Ectodermal cell (in vitro differentiated cells): ENCODE results near the gene TAF5. TPM values are rescaled to one million over a fixed set of nuclear protein-coding genes. Genes with fewer than 3 reads are reported as not detected.
"Not testable (repeated sequence)": the region's sequence is repeated elsewhere in the genome, so short reads cannot be mapped to it uniquely, and the experiment has no call there.

Experiments
- H3K27ac ChIP-seq: 2 replicates; pipeline ENCODE4 v1.7.0; 2013; ENCODE audit warnings: mild to moderate bottlenecking, low read depth, low read length; ENCODE audit not compliant: insufficient read depth, poor library complexity, severe bottlenecking
- H3K27me3 ChIP-seq: 2 replicates; pipeline ENCODE4 v1.7.0; 2013; ENCODE audit warnings: mild to moderate bottlenecking, low read length; ENCODE audit not compliant: insufficient read depth, control insufficient read depth, poor library complexity, severe bottlenecking
- H3K36me3 ChIP-seq: one replicate; pipeline ENCODE4 v1.7.0; 2013; ENCODE audit warnings: low read length; ENCODE audit not compliant: control insufficient read depth, insufficient read depth
- H3K4me1 ChIP-seq: one replicate; pipeline ENCODE4 v1.7.0; 2013; ENCODE audit warnings: low read length; ENCODE audit not compliant: control insufficient read depth, insufficient read depth
- H3K4me3 ChIP-seq: 2 replicates; pipeline ENCODE4 v1.7.0; 2013; ENCODE audit warnings: low read depth, low read length, control low read depth; ENCODE audit not compliant: insufficient read depth
- H3K9me3 ChIP-seq: 2 replicates; pipeline ENCODE4 v1.7.0; 2013; ENCODE audit warnings: mild to moderate bottlenecking, low read length, moderate library complexity; ENCODE audit not compliant: control insufficient read depth
- WGBS, 2 experiments: methylation state at CpG; one replicate each; pipeline ENCODE4 v1.1.7; 2013; ENCODE audit warnings: missing lambda C conversion rate in 2 of 2; 5-methylcytosine and 5-hydroxymethylcytosine counted together
- polyA plus RNA-seq, 4 experiments: library from polyadenylated mRNA; stranded (reverse); fragments of 50-300 nt; gene quantifications; one replicate each; pipeline ENCODE4 v1.2.3, GENCODE V29; 2013

TAF5 gene
- 16.0 TPM for polyA plus RNA-seq (2013, experiment 1 of 4)
- polyA plus RNA-seq (2013, experiment 2 of 4) = 12.3 TPM
- polyA plus RNA-seq (2013, experiment 3 of 4) = 10.1 TPM
- polyA plus RNA-seq (2013, experiment 4 of 4) = 10.9 TPM

- Histone ChIP-seq H3K27me3 (no peaks in the 10 kb centered on the region), H3K36me3 (no peaks in the 10 kb centered on the region), H3K4me3 (peak within 1 kb of the TSS; percentile 83), H3K27ac (peak within 1 kb of the TSS; percentile 18), H3K4me1 (peaks cover 3% of the 10 kb centered on the region), H3K9me3 (no peaks in the 10 kb centered on the region)
- WGBS, 2 experiments = 0% methylated on average over 81 of the region's 81 CpGs
Measured at GRCh38 chr10:103367782-103368518, at the start of gene TAF5. TAF5 (plus strand) TSS chr10:103367976; CDS start chr10:103367990, 14 bp downstream.

- H3K36me3 ChIP-seq = peaks cover 38% of the 10 kb centered on the region
- no peaks in the 10 kb centered on the region for H3K9me3 ChIP-seq
- no peaks in the 10 kb centered on the region for H3K4me1 ChIP-seq
- no peak overlapping the region for H3K27ac ChIP-seq
- H3K27me3 ChIP-seq = no peaks in the 10 kb centered on the region
- 96% methylated on average over 7 of the region's 7 CpGs for WGBS, 2 experiments
- H3K4me3 ChIP-seq = no peak overlapping the region
Measured at GRCh38 chr10:103327906-103328305, 39.9 kb upstream of the TAF5 start.

GRCh38 chr10:103333934-103334520, 33.7 kb upstream of the TAF5 start:
- WGBS, 2 experiments = no CpG with 5 or more reads among the region's 2 CpGs
- H3K4me1 ChIP-seq = no peaks in the 10 kb centered on the region
- H3K9me3 ChIP-seq = no peaks in the 10 kb centered on the region
- H3K36me3 ChIP-seq = peaks cover 36% of the 10 kb centered on the region
- no peaks in the 10 kb centered on the region for H3K27me3 ChIP-seq
- H3K27ac ChIP-seq = no peak overlapping the region
- no peak overlapping the region for H3K4me3 ChIP-seq

GRCh38 chr10:103334567-103334966, 33.2 kb upstream of the TAF5 start:
- Histone ChIP-seq H3K9me3 (no peaks in the 10 kb centered on the region), H3K36me3 (peaks cover 41% of the 10 kb centered on the region), H3K4me3 (no peak overlapping the region), H3K4me1 (no peaks in the 10 kb centered on the region), H3K27me3 (no peaks in the 10 kb centered on the region), H3K27ac (no peak overlapping the region)

GRCh38 chr10:103336370-103336769, 31.4 kb upstream of the TAF5 start:
- Histone ChIP-seq H3K4me3 (no peak overlapping the region), H3K36me3 (peaks cover 32% of the 10 kb centered on the region), H3K9me3 (no peaks in the 10 kb centered on the region), H3K27me3 (no peaks in the 10 kb centered on the region), H3K27ac (no peak overlapping the region), H3K4me1 (no peaks in the 10 kb centered on the region)
- 89 to 94% methylated on average over 3 of the region's 4 CpGs for WGBS, 2 experiments

- H3K9me3 ChIP-seq = no peaks in the 10 kb centered on the region
- H3K4me1 ChIP-seq = no peaks in the 10 kb centered on the region
- no peak overlapping the region for H3K27ac ChIP-seq
- H3K36me3 ChIP-seq = peaks cover 8% of the 10 kb centered on the region
- no peaks in the 10 kb centered on the region for H3K27me3 ChIP-seq
- H3K4me3 ChIP-seq = peak overlapping the region; percentile 57
- WGBS, 2 experiments = 56% methylated on average over 16 of the region's 16 CpGs
Measured at GRCh38 chr10:103350175-103350516, 17.6 kb upstream of the TAF5 start.

- 0 to 1% methylated on average over 82 of the region's 82 CpGs for WGBS, 2 experiments
- Histone ChIP-seq H3K4me1 (no peaks in the 10 kb centered on the region), H3K27ac (peak within 1 kb of the TSS; percentile 81), H3K36me3 (peaks cover 3% of the 10 kb centered on the region), H3K27me3 (no peaks in the 10 kb centered on the region), H3K9me3 (no peaks in the 10 kb centered on the region), H3K4me3 (peak within 1 kb of the TSS; percentile 57)
Measured at GRCh38 chr10:103350517-103351260, 17.1 kb upstream of the TAF5 start, which contains the start of gene PCGF6. PCGF6 (minus strand) TSS chr10:103351140; CDS start chr10:103351066, 74 bp downstream.

- H3K4me3 ChIP-seq = no peak overlapping the region
- H3K27me3 ChIP-seq = no peaks in the 10 kb centered on the region
- H3K4me1 ChIP-seq = no peaks in the 10 kb centered on the region
- H3K27ac ChIP-seq = no peak overlapping the region
- H3K9me3 ChIP-seq = no peaks in the 10 kb centered on the region
- peaks cover 1% of the 10 kb centered on the region for H3K36me3 ChIP-seq
- 64 to 77% methylated on average over 2 of the region's 2 CpGs for WGBS, 2 experiments
Measured at GRCh38 chr10:103353281-103353680, 14.5 kb upstream of the TAF5 start.

DNA sequence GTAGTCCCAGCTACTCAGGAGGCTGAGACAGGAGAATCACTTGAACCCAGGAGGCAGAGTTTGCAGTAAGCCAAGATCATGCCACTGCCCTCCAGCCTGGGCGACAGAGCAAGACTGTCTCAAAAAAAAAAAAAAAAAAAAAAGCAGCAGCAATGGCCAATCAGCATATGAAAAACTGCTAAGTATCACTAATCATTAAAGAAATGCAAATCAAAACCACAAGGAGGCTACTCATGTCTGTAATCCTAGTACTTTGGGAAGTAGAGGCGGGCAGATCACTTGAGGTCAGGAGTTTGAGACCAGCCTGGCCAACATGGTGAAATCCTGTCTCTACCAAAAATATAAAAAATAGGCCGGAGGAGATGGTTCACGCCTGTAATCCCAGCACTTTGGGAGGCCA, 13.2 kb upstream of the TAF5 start:
- WGBS, 2 experiments = 87 to 89% methylated on average over 4 of the region's 4 CpGs
- H3K4me3 ChIP-seq = not testable (repeated sequence)

More for the DNA sequence above, 13.2 kb upstream of the TAF5 start:
- H3K4me1 ChIP-seq, H3K9me3 ChIP-seq, H3K27ac ChIP-seq, H3K36me3 ChIP-seq, H3K27me3 ChIP-seq: not testable (repeated sequence)
